Ramos (cell line): ENCODE results near the gene GSG1L.

ENCODE experiments used
- in situ Hi-C: fragments of 300-500 bp; cut with MboI; formaldehyde crosslinking; loops from one replicate; pipeline ENCODE4 v1.14.3; 2022; ENCODE audit warnings: low sequenced_read_pairs; ENCODE audit not compliant: unreplicated experiment

GSG1L gene

DNA sequence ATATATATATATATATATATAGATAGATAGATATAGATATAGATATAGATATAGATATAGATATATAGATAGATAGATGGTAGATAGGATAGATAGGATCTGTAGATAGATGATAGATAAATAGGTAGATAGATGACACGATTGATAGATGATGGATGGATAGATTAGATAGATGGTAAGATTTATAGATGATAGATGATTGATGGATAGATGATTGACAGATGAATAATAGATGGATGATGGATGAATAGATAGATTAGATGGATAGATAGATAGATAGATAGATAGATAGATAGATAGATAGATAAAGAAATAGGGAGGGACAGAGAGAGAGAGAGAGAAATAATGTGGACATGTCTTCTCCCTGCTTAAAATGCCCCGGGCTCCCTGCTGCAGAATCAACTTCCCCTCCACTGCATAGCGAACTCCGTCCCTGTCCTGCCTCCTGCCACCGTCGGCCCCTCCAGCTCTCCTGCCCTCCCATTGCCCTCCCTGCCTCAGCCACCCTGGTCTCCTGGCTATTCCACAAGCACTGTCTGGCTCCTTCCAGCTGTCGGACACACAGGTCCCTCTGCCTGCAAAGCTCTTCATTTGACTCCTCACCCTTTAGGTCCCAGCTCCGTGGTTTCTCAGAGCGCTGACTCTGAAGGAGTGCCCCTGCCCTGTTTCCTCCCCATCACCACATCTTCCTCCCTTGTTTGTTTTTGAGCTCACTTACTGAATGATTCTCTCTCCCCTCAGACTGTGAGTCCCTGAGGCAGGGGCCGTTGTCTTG is 259.6 kb downstream of the GSG1L start:
- in situ Hi-C loops: no loop called here

DNA sequence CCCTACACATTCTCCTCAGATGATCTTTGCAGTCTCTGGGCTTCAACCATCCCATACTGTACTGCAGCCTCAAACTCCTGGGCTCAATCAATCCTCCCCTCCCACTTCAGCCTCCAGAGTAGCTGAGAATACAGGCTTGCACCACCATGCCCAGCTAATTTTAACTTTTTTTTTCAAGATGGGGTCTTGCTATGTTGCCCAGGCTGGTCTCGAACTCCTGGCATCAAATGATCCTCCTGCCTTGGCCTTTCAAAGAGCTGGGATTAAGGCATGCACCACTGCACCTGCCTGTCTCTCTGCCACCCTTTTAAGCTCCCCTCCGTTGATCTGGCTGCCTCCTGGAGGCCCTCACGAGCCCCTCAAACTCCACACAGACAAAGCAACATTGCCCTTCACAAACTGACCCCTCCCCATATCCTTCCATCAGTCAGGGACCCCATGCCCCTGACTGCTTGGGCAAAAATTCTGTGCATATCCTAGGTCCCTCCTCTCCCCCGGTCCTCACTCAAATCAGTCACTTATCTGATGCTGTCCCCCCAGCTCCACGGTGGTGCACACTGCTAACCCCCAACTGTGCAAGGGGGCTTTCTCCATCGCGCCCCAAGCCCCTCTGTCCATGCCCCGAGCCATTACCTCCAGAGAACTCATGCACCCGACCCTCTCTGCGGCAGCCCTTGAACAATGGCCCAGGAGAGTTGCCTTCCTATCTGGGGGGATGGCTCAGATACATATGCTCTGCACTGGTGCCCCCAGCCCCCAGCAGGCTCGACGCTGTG is 260.7 kb downstream of the GSG1L start:
- in situ Hi-C loops: no loop called here

DNA sequence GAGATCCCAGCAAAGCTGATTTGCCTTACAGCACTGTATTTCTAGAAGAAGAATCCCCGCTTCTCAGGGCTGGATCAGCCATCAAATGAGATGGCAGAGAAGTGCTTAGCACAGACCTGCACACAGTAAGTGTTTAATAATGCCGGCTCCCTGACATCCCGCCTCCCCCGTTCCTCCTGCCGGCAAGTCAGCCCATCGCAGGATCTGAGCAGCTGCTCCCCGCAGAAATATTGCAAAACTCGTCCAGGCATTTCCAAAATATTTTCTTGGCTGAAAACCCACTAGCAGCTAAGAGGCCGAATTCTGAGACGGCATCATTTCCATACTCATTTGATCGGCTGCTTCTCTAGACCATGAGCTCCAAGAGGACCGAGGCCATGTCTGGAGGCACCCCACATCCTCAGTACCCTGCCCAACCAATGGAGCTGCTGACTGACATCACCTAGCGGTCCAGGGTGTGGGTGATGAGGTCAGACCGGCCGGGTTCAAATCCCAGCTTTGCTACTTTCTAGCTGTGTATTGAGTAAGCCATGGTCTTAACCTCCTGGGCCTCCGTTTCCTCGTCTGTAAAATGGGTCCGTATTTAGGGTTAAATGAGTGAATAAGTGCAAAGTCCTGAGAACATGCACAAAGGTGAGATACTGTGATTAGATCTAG is 262.1 kb downstream of the GSG1L start:
- in situ Hi-C loops: no loop called here

DNA sequence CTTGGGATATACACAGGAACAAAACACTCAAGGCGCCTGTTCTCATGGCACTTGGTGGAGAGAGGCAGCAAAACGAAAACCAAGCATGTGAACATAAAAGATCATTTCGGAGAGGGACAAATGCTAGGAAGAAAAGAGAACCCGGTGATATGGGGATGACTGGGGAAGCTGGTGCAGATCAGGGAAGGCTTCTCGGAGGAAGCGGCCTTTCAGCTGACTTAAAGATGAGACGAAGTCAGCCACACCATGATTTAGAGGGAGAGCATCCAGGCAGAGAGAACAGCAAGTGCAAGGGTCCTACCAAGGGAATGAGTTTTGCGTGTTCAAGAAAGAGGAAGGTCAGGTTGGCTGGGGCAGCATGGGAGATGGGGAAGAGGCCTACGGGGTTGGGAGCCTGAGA is 262.7 kb downstream of the GSG1L start:
- in situ Hi-C loops: no loop called here

DNA sequence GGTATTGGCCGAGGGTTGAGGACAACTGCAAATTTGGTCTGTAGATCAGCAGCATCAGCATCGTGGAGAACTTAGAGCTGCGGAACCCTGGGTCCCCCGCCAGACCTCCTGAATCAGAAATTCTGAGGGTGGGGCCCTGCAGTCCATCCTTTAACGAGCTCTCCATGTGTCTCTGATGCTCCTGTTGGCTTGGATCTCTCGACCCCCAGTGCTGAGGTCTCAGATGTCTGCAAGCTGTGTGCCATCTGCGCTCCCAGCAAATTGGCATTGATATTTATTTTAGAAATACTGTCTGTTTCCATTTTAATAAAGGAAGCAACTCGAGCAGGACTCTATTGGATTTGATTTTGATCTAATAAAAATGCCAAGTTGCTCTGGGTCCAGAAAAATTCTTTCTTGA is 263.6 kb downstream of the GSG1L start:
- in situ Hi-C loops: no loop called here

DNA sequence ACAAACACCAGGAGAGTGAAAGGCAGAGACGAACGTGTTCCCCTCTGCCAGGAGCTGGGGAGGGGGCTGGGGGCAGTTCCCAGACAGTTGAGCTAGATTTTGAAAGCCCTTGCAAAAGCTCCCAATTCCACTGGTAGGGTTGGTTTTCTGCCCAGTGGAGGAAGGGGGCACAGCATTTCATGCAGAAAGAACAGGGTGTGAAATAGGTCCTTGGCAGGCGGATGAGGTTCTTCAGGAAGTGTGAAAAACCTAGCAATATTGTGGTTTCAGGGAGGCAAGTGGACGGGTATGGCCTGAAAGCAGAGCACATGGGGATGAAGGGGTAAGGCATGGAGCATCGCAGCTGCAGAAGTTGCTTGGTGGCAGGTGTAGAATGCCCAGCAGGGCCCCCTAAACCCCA is 265.3 kb downstream of the GSG1L start:
- in situ Hi-C loops: no loop called here

DNA sequence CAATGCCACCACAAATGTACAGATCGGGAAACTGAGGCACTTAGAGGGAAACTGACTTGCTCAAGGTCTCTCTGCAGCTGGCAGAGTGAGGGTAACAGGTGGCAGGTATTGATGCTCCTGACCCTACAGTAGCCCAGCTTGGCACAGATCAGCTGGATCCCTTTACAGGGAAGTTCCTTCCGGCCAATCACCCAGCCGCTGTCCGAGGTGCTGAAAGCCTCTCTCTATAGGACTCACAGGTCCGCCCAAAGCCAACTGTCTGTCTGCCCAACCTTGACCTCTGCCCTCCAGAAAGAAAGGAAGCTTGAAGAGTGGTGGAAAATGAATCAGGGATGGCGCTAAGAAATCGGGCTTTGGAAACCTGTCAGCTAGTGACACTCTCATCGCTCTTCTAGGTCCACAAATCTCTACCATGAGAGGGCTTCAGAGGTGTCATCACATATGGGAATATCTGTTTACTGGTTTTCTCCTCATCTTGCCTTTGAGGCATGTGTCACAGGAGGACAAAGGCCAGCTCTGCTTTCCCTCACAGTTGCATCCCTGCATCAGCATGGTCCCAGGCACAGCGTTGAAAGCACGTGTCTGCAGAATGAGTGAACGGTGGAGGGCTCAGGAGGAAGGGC is 267.4 kb downstream of the GSG1L start:
- in situ Hi-C loops: no loop called here

DNA sequence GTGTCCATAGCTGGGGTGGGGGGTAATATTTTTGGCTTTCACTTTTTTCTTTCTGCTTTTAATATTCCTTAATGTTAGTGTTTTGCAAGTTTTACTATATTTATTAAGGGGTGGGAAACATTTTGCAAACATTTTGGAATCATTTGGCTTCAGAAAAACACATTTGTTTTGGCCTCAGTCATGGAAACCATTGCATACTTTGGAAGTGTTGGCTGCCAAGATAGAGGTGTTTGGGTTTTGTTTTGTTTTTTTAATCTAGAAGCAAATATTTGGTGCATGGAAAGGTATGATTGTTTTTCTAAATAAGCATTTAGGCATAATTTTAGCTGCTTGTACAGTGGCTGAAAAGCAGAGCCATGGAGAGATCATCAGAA is 270.3 kb downstream of the GSG1L start:
- in situ Hi-C loops: no loop called here

DNA sequence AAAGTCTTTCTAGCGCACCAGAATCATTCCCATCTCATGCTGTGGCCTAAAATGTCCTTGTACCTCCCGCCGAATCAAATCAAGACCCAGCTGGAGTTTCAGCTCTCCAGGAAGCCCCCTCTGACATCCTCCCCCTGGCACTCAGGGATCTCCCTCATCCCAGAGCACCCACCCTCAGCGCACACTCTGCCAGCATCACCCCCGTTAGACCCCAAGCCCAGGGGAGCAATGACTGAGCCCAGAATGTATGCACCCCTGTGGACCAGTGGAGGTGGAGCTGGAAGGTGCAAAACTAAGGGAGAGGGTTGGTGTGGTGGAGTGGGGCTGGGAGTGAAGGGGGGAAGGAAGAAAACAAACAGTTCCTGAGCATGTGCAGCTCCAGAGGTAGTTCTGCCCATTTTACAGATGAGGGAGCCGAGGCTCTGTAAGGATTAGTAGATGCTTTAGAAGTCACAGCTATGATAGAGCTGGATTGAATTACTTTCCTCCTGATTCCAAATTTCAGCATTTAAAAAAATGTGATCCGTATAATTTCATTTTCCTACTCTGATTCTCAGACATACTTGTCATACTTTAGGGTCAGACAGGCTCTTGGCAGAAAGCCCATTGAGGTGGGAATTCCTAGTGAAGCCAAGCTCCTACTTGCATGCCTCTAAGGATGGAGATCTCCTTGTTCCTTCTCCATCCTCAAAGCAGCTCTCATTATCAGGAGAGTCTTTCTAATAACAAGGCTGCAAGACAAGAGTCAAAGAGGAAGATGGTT is 270.8 kb downstream of the GSG1L start:
- in situ Hi-C loops: no loop called here

DNA sequence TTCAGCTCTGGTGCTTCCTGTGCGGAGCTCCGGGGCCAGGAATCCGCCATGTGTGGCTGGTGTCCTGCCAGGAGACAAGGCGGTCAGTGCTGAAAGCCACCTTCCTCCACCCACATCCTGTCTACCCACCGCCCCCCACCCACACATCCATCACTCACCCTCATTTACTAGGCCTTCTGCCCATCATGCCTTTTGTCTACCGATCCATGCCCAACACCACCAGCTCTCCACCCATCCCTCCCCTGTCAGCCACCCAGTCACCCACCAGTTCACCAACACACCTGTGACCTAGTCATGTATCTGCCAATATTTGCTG is 272.2 kb downstream of the GSG1L start:
- in situ Hi-C loops: no loop called here

DNA sequence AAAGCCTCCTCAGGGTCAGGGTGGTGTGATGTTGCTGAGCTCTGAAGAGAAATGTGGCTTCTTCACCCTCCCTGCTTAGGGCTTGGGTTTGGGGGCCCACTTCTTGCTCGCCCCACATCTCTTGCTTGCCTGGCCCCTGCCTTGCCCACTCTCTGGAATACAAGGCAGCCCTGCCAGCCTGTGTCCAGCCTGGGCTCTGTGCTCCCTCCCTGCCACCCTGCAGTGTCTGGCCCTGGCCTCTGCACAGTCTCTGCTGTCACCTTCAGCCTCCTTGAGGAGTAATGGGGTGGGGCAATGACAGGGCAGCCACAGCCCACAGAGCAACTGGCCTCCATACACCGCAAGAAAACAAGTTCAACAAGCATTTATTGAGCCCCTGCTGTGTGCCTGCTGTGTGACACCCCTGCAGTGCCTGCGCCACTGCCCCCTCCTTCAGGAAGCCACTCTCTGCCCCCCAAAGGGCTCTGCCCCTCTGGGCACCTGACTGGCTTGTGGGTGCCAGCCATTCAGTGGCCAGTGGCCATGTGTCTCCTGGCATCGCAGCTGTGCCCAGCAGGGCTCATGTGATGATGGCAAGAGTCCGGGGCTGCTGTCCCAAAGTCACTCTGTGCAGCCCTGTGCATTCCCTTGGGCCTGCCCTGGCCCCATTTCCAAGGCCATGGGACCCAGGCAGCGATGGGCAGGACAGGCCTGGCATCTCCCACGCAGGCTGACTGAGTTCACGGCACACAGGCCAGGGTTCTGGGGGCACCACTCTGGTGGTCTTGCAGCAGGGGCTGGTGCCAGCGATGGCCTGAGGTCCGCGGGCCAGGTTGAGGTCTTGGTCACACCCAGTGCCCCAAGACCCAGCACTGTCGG is 272.7 kb downstream of the GSG1L start:
- in situ Hi-C loops: no loop called here

DNA sequence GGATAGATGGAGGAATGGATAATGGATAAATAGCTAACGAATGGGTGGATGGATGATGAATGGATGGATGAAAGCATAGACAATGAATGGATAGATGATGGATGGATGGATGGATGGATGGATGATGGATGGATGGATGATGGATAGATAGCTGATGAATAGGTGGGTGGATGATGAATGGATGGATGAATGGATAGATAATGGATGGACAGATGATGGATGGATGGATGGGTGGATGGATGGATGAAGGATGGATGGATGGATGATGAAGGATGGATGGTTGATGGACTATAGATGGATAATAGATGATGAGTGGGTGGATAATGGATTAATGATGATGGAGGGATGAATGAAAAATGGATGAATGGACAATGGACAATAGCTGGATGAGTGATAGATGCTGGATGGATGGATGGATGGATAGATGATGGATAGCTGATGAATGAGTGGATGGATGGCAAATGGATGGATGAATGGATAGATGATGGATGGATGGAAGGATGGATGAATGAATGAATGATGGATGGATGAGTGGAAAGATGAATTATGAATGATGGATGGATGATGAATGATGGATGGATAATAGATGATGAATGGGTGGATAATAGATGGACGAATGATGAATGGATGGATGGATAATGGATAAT is 273.8 kb downstream of the GSG1L start:
- in situ Hi-C loops: no loop called here

DNA sequence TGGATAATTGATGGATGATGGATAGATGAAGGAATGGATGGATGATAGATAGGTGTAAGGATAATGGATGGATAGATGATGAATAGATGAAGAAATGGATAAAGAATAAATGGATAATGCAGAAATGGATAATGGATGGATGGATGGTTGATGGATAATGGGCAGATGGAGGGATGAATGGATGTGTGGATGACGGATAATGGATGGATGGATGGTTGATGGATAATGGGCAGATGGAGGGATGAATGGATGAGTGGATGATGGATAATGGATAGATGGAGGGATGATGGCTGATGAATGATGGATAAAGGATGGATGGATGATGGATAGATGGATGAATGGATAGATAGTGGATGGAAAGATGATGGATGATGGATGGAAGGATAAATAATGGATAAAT is 274.4 kb downstream of the GSG1L start:
- in situ Hi-C loops: no loop called here

DNA sequence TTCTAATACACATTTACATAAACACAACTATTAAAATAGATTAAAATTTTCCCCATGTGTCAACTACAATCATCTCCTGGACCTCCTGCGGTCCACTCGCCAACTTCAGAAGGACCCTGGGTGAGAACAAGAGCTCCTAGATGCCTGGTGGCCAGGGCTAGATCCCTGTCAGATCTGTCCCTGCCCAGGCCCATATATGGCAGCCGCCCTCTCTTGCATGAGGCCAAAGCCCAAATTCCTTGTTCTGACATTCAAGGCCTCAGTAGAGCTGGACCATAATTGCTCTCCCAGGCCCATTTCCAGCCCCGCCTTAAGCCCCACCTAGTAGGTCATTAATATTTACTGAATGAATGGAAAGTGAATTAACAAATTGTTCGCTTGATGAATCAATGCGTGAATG is 275.8 kb downstream of the GSG1L start:
- in situ Hi-C loops: no loop called here

DNA sequence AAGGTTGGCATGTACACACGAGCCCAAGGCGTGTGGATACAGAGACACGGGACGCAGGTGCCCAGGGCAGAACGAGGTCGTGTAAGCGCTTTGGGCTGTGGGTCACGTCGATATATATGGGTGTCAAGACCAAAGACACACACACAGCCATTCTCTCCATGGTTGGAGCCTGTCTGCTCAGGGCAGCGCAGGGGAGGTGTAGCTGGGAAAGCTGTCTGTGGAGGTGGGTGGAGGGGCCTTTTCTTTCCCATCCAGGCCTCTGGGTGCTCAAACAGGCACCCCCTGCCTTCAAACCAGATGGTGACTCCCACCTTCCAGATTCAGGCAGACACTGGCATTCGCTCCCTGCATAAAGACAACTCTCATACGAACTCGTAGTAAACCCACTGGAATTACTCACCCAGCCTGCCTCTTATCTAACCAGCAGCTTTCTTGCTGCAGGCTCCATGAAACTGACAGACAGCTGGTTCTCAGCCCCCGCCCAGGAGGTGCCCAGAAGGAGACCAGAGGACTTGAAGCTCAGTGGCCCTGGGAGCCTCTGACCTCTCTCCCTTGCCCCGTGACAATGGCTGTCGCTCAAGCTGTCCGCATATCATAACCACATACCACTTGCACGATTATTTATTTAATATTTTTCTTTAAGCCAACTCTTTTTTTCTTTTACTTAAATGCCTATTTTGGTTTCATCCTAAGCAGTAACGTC is 276.4 kb downstream of the GSG1L start:
- in situ Hi-C loops: no loop called here

DNA sequence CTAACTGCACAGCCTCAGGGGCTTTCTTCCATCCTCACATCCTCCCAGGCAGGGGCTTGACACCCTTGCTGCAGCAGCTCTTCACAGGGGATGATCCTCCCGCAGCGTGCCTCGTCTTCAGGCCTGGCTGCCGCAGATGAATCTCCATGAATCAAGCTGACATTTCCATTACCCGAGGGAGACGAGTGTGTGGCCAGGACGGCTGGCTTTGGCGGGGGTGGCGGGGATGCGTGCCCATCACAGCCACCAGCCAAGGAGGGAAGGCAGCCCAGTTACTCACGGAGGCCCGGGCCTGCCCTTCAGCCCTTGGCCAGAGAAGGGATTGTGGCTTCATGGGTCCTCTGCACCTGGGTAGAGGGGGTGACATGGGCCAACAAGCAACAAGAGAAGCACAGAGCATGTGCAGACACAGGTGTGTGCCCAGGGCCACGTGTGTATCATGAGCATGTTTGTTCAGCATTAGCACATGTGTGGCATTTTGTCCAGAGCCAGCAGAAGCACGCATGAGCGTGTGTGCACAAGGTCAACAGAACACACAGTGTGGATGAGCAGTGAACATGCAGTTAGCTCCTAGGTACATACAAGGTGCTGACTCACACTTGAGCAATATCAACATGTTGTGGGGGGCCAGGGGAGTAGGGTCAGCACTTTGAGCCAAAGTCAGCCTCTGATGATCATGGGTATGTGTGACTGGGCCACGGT is 277.1 kb downstream of the GSG1L start:
- in situ Hi-C loops: no loop called here

DNA sequence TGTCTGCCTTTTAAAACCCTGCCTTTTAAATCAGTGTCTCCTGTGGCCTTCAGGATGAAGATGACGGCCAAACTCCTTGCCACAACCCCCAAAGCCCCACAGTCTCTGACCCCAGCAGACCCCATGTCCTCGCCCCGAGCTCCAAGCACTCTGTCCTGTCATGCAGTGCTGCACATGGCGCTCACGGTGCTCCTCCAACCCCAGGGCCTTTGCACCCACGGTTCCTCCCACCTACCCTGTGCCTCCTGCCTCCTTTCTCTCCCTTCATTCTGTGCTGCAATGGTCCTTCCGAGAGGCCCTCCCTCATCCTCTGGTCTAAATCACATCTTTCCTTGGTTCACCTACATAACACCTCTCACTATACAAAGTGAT is 278.2 kb downstream of the GSG1L start:
- in situ Hi-C loops: no loop called here
